ENCODE data around the gene CNTLN.

GRCh38 chr9:17332115-17332514, 197.3 kb downstream of the CNTLN start:
- no peak for TF ChIP-seq CTCF (IDR thresholded peaks at IDR 0.05; ENCODE audit: poor library complexity)
- no peak for TF ChIP-seq EZH2 (IDR thresholded peaks at IDR 0.05; ENCODE audit: borderline replicate concordance)

All from hepatocyte (in vitro differentiated cells).